WERI-Rb-1 (cell line): Measurements from ENCODE around the gene CD33.

Source experiments
- DNase-seq: peaks from one replicate; pipeline ENCODE4 v3.0.0-alpha.2; 2020
- H3K27ac ChIP-seq: fragments of 250-450 bp; sonication (Bioruptor Pico); 2 replicates; pipeline ENCODE4 v1.5.1; 2020; ENCODE audit warnings: mild to moderate bottlenecking, moderate library complexity
- H3K27me3 ChIP-seq: fragments of 250-450 bp; sonication (Bioruptor Pico); 2 replicates; pipeline ENCODE4 v1.5.1; 2021; ENCODE audit warnings: mild to moderate bottlenecking, low read depth, moderate library complexity; ENCODE audit not compliant: insufficient read depth, severe bottlenecking
- H3K36me3 ChIP-seq: fragments of 250-450 bp; sonication (Bioruptor Pico); 2 replicates; pipeline ENCODE4 v1.5.1; 2020; ENCODE audit warnings: mild to moderate bottlenecking, moderate library complexity
- H3K4me3 ChIP-seq: 2 replicates; pipeline ENCODE4 v1.5.1; 2011; ENCODE audit warnings: low read depth, mild to moderate bottlenecking, control low read depth, low read length
- H3K9me3 ChIP-seq: fragments of 250-450 bp; sonication (Bioruptor Pico); 2 replicates; pipeline ENCODE4 v1.5.1; 2021; ENCODE audit warnings: mild to moderate bottlenecking, moderate library complexity; ENCODE audit not compliant: severe bottlenecking
- TF ChIP-seq, protein P1 (sequence below): IDR thresholded peaks from 2 replicates; pipeline ENCODE4 v1.5.1; 2011; ENCODE audit warnings: low read depth, mild to moderate bottlenecking, control low read depth, inconsistent platforms, low read length

The CD33 gene

DNA sequence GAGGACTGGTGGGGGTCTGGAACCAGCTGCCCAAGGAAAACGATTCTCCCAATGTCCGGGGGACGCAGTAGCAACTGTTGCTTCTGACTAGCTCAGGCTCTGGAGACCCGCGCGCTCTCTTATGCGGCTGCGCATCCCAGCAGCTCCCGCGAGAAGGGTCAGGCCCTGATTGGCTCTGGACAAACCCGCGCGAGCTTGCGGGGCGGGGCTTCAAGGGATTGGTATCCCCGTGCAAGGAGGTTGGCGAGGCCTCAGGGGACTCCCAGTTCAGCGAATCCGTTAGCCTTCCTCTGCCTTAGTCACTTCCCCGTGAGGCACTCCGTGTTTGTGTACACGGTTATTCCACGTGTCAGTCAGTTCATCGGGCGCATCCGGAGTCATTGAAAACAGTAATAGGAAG lies 46.2 kb downstream of the CD33 start:
- Histone ChIP-seq H3K9me3 (no peaks in the 10 kb centered on the region), H3K27me3 (peaks cover 95% of the 10 kb centered on the region), H3K36me3 (no peaks in the 10 kb centered on the region), H3K4me3 (no peak overlapping the region), H3K27ac (no peak overlapping the region)
- TF ChIP-seq, protein P1, sequence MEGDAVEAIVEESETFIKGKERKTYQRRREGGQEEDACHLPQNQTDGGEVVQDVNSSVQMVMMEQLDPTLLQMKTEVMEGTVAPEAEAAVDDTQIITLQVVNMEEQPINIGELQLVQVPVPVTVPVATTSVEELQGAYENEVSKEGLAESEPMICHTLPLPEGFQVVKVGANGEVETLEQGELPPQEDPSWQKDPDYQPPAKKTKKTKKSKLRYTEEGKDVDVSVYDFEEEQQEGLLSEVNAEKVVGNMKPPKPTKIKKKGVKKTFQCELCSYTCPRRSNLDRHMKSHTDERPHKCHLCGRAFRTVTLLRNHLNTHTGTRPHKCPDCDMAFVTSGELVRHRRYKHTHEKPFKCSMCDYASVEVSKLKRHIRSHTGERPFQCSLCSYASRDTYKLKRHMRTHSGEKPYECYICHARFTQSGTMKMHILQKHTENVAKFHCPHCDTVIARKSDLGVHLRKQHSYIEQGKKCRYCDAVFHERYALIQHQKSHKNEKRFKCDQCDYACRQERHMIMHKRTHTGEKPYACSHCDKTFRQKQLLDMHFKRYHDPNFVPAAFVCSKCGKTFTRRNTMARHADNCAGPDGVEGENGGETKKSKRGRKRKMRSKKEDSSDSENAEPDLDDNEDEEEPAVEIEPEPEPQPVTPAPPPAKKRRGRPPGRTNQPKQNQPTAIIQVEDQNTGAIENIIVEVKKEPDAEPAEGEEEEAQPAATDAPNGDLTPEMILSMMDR = no peak
- DNase-seq = no peak

- DNase-seq = no peak
- TF ChIP-seq, protein P1 = no peak
- Histone ChIP-seq H3K9me3 (no peaks in the 10 kb centered on the region), H3K27me3 (peaks cover 94% of the 10 kb centered on the region), H3K27ac (no peak overlapping the region), H3K4me3 (no peak overlapping the region), H3K36me3 (no peaks in the 10 kb centered on the region)
Observed at GRCh38 chr19:51272183-51272810, 47.4 kb downstream of the CD33 start.

DNA sequence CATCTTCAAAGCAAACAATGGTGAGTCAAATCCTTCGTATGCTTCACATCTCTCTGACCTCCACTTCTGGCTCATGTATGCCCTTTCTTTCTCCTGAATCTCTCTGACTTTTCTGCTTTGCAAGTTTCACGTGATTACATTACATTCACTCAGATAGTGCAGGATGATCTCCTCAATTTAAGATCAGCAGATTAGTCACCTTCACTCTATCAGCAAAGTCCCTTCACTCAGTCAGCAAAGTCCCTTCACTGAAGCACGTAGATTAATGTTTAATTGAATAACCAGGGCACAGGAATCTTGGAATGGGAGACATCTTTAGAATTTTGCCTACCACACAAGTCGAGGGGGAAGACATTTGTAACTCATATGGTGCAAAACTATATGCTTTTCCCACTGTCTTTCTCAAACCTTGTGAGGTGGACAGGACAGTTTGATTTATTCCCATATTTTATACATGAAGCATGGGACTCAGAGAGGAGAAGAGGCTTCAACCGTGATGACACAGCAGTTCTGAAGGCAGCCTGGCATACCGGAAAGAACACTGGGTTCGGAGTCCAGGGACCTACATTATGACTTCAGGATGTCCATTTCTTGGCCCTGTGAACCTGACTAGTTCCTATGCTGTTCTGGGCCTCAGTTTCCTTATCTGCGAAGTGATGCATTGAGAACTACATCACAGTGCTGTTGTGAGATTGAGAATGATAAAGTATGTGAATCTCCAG lies 49.3 kb downstream of the CD33 start:
- H3K36me3 ChIP-seq = no peaks in the 10 kb centered on the region
- peaks cover 85% of the 10 kb centered on the region for H3K27me3 ChIP-seq
- DNase-seq = no peak
- H3K9me3 ChIP-seq = no peaks in the 10 kb centered on the region
- no peak overlapping the region for H3K4me3 ChIP-seq
- TF ChIP-seq, protein P1 = no peak
- H3K27ac ChIP-seq = no peak overlapping the region

DNA sequence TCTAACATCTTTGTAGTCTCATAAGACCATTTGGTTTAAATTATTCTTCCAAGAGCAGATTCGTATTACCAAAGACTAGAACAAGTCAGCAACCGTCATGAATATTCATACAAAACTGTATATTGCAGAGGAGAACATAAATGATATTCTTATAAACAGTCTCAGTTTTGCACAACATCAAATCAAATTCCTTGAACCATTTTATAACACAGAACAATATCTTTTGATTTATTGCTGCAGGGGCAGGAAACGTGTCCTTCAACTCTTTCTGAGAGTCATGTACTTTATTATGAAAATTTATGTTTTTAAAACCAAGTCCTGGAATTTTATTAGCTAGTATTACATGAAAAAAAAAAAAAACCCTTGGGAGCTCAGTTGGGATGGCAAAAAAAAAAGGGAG lies 52.2 kb downstream of the CD33 start:
- Histone ChIP-seq H3K9me3 (no peaks in the 10 kb centered on the region), H3K4me3 (no peak overlapping the region), H3K27ac (no peak overlapping the region), H3K27me3 (peaks cover 80% of the 10 kb centered on the region), H3K36me3 (no peaks in the 10 kb centered on the region)
- TF ChIP-seq, protein P1 = no peak
- no peak for DNase-seq

DNA sequence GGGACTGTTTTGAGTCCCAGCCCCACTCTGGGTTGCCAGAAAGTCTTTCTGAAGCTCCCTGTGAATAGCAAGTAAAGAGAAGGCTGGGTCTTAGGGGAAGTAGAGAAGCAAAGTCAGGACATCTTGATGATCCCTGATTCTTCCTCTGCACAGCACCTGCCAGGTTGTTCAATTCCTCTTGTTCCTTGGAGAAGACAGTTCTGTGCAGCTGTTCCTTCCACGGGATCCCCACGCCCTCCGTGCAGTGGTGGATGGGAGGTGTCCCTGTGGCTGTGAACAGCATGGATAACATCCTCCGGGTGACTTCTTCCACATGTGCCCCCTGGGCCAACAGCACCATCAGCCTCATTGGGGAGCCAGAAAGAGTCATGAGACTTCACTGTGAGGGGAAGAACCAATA lies 57.5 kb downstream of the CD33 start:
- no peak for DNase-seq
- Histone ChIP-seq H3K36me3 (no peaks in the 10 kb centered on the region), H3K27ac (no peak overlapping the region), H3K27me3 (peaks cover 76% of the 10 kb centered on the region), H3K9me3 (no peaks in the 10 kb centered on the region), H3K4me3 (no peak overlapping the region)
- TF ChIP-seq, protein P1 = no peak
